ENCODE results near the gene LMBRD1. TPM values are rescaled to one million over a fixed set of nuclear protein-coding genes. Genes with fewer than 3 reads are reported as not detected.

The LMBRD1 gene
- total and polyA plus RNA-seq, 9 donors = 48.2 to 83.0 (median 54.0) TPM

- no peaks in the 10 kb centered on the region for H3K36me3 ChIP-seq
- DNase-seq = no peak
- TF ChIP-seq CTCF (IDR thresholded peaks at IDR 0.05) = no peak
- TF ChIP-seq POLR2A (IDR thresholded peaks at IDR 0.05) = no peak
- no peak for TF ChIP-seq EP300 (IDR thresholded peaks at IDR 0.05)
- H3K27me3 ChIP-seq = no peaks in the 10 kb centered on the region
- H3K27ac ChIP-seq = no peak overlapping the region
- H3K9me3 ChIP-seq = no peaks in the 10 kb centered on the region
- H3K4me3 ChIP-seq = no peak overlapping the region
- intact Hi-C loops (cut with DNase I) = no loop called here
- no peaks in the 10 kb centered on the region for H3K4me1 ChIP-seq (ENCODE audit: insufficient read depth)
- 44 to 55% (median 49%) methylated on average over 2 of the region's 2 CpGs for WGBS, 3 donors
Measured at GRCh38 chr6:69719602-69720193, 77.1 kb downstream of the LMBRD1 start.

GRCh38 chr6:69706724-69707123 is 90.1 kb downstream of the LMBRD1 start:
- H3K27me3 ChIP-seq = no peaks in the 10 kb centered on the region
- no peaks in the 10 kb centered on the region for H3K4me1 ChIP-seq (ENCODE audit: insufficient read depth)
- no peak overlapping the region for H3K27ac ChIP-seq
- no peak overlapping the region for H3K4me3 ChIP-seq
- WGBS, 3 donors = 84 to 100% (median 90%) methylated on average over 1 of the region's 1 CpG
- H3K36me3 ChIP-seq = no peaks in the 10 kb centered on the region
- no peak for DNase-seq
- TF ChIP-seq EP300 (IDR thresholded peaks at IDR 0.05) (no peak), POLR2A (IDR thresholded peaks at IDR 0.05) (no peak), CTCF (IDR thresholded peaks at IDR 0.05) (no peak)
- intact Hi-C loops (cut with DNase I) = no loop called here
- H3K9me3 ChIP-seq = no peaks in the 10 kb centered on the region

GRCh38 chr6:69705954-69706353 is 90.9 kb downstream of the LMBRD1 start:
- 65 to 75% (median 73%) methylated on average over 4 of the region's 4 CpGs for WGBS, 3 donors
- no peaks in the 10 kb centered on the region for H3K36me3 ChIP-seq

GRCh38 chr6:69704916-69705315 is 91.9 kb downstream of the LMBRD1 start:
- no peaks in the 10 kb centered on the region for H3K36me3 ChIP-seq
- no peak overlapping the region for H3K4me3 ChIP-seq
- H3K9me3 ChIP-seq = no peaks in the 10 kb centered on the region
- no peak overlapping the region for H3K27ac ChIP-seq
- no peak for TF ChIP-seq CTCF (IDR thresholded peaks at IDR 0.05)
- TF ChIP-seq POLR2A (IDR thresholded peaks at IDR 0.05) = no peak
- TF ChIP-seq EP300 (IDR thresholded peaks at IDR 0.05) = no peak
- no peaks in the 10 kb centered on the region for H3K27me3 ChIP-seq
- intact Hi-C loops (cut with DNase I) = no loop called here
- DNase-seq = no peak
- WGBS, 3 donors = 40 to 63% (median 61%) methylated on average over 1 of the region's 1 CpG
- H3K4me1 ChIP-seq (ENCODE audit: insufficient read depth) = no peaks in the 10 kb centered on the region

More at GRCh38 chr6:69705954-69706353, 90.9 kb downstream of the LMBRD1 start:
- H3K4me3 ChIP-seq = no peak overlapping the region
- H3K9me3 ChIP-seq = no peaks in the 10 kb centered on the region
- TF ChIP-seq CTCF (IDR thresholded peaks at IDR 0.05) (no peak), EP300 (IDR thresholded peaks at IDR 0.05) (no peak), POLR2A (IDR thresholded peaks at IDR 0.05) (no peak)
- H3K27ac ChIP-seq = no peak overlapping the region
- DNase-seq = no peak
- intact Hi-C loops (cut with DNase I) = no loop called here
- H3K4me1 ChIP-seq (ENCODE audit: insufficient read depth) = no peaks in the 10 kb centered on the region
- H3K27me3 ChIP-seq = no peaks in the 10 kb centered on the region

Data from ovary (tissue), 9 donors.